ENCODE data around the gene ODC1. TPM values are rescaled to one million over a fixed set of nuclear protein-coding genes. Genes with fewer than 3 reads are reported as not detected.

Gene ODC1
- polyA plus RNA-seq, 1 donor (not counting 4 experiments of a cell fraction or from before 2014, with no cell fraction given), result 637 TPM

- no peaks in the 10 kb centered on the region for H3K79me2 ChIP-seq (ENCODE audit: control insufficient read depth, insufficient read depth, low read length)
- H3K4me3 ChIP-seq (ENCODE audit: control insufficient read depth in 2 of 3, extremely low read depth in 1 of 3, insufficient read depth in 2 of 3, low read depth in 1 of 3, low read length in 3 of 3), result no peak overlapping the region
- no peak for FAIRE-seq
- H3K36me3 ChIP-seq (ENCODE audit: control insufficient read depth in 2 of 2, extremely low read depth in 1 of 2, insufficient read depth in 2 of 2, low read length in 2 of 2), result peaks cover 4 to 9% of the 10 kb centered on the region in 2 experiments
- peaks cover 44% of the 10 kb centered on the region for H3K4me1 ChIP-seq (ENCODE audit: control insufficient read depth, extremely low read depth, insufficient read depth, low read length)
- dilution Hi-C loops (cut with MboI; ENCODE audit: extremely low pct_ligation_motif_present, low sequenced_read_pairs), result no loop called here
- no peak overlapping the region for H3K4me2 ChIP-seq (ENCODE audit: control insufficient read depth, extremely low read depth, insufficient read depth, low read depth, low read length)
- no peaks in the 10 kb centered on the region for H4K20me1 ChIP-seq (ENCODE audit: control insufficient read depth, extremely low read depth, insufficient read depth, low read length)
- no peak overlapping the region for H3K27ac ChIP-seq (ENCODE audit: control insufficient read depth, insufficient read depth, low read length)
- H2AFZ ChIP-seq (ENCODE audit: control insufficient read depth, low read length), result no peak overlapping the region
- TF ChIP-seq, protein P1, sequence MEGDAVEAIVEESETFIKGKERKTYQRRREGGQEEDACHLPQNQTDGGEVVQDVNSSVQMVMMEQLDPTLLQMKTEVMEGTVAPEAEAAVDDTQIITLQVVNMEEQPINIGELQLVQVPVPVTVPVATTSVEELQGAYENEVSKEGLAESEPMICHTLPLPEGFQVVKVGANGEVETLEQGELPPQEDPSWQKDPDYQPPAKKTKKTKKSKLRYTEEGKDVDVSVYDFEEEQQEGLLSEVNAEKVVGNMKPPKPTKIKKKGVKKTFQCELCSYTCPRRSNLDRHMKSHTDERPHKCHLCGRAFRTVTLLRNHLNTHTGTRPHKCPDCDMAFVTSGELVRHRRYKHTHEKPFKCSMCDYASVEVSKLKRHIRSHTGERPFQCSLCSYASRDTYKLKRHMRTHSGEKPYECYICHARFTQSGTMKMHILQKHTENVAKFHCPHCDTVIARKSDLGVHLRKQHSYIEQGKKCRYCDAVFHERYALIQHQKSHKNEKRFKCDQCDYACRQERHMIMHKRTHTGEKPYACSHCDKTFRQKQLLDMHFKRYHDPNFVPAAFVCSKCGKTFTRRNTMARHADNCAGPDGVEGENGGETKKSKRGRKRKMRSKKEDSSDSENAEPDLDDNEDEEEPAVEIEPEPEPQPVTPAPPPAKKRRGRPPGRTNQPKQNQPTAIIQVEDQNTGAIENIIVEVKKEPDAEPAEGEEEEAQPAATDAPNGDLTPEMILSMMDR (optimal IDR thresholded peaks at IDR 0.05 in 1 of 3, IDR thresholded peaks at IDR 0.05 in 1 of 3, conservative IDR thresholded peaks at IDR 0.05 in 1 of 3; ENCODE audit: extremely low read depth in 1 of 3, insufficient read depth in 2 of 3, low read length in 3 of 3), result no peak
- no peak for TF ChIP-seq EZH2 (IDR thresholded peaks at IDR 0.05; ENCODE audit: low read length)
- no peaks in the 10 kb centered on the region for H3K9me1 ChIP-seq (ENCODE audit: control insufficient read depth, extremely low read depth, insufficient read depth, low read length)
- H3K9me3 ChIP-seq (ENCODE audit: control insufficient read depth, low read depth, low read length), result no peaks in the 10 kb centered on the region
- H3K27me3 ChIP-seq (ENCODE audit: control insufficient read depth, extremely low read depth, insufficient read depth, low read length), result no peaks in the 10 kb centered on the region
- DNase-seq (ENCODE audit: low read depth, low spot score), result no peak
- H3K9ac ChIP-seq (ENCODE audit: control insufficient read depth, extremely low read depth, insufficient read depth, low read length), result no peak overlapping the region
Measured at GRCh38 chr2:10402653-10403215, 45.4 kb downstream of the ODC1 start.

DNA sequence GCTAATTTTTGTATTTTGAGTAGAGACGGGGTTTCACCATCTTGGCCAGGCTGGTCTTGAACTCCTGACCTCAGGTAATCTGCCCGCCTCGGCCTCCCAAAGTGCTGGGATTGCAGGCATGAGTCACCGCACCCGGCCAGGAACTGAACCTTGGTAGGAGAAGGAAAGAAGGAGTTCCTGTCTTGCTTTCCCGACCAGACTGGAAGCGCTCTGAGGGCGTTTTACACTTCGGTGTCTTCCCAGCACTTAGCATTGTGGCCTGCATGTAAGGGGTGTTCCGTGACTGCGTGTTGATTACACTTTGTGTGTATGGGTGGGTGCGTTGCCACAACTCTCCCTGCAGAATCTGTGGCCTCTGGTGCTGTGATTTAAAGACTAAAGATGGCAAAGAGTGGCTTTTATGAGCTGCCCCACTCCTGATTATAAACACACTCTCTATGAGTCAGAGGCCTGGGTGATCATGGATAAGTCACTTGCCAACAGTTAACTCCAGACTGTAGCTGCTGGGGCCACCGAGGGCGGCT lies 46.0 kb downstream of the ODC1 start:
- H3K4me3 ChIP-seq (ENCODE audit: control insufficient read depth in 2 of 3, extremely low read depth in 1 of 3, insufficient read depth in 2 of 3, low read depth in 1 of 3, low read length in 3 of 3), result no peak overlapping the region
- H3K9me1 ChIP-seq (ENCODE audit: control insufficient read depth, extremely low read depth, insufficient read depth, low read length), result no peaks in the 10 kb centered on the region
- H3K9ac ChIP-seq (ENCODE audit: control insufficient read depth, extremely low read depth, insufficient read depth, low read length), result no peak overlapping the region
- no peak overlapping the region for H2AFZ ChIP-seq (ENCODE audit: control insufficient read depth, low read length)
- H3K79me2 ChIP-seq (ENCODE audit: control insufficient read depth, insufficient read depth, low read length), result no peaks in the 10 kb centered on the region
- FAIRE-seq (no peak), DNase-seq (ENCODE audit: low read depth, low spot score) (no peak)
- H3K27me3 ChIP-seq (ENCODE audit: control insufficient read depth, extremely low read depth, insufficient read depth, low read length), result no peaks in the 10 kb centered on the region
- H3K27ac ChIP-seq (ENCODE audit: control insufficient read depth, insufficient read depth, low read length), result no peak overlapping the region
- TF ChIP-seq, protein P1 (optimal IDR thresholded peaks at IDR 0.05 in 1 of 3, IDR thresholded peaks at IDR 0.05 in 1 of 3, conservative IDR thresholded peaks at IDR 0.05 in 1 of 3; ENCODE audit: extremely low read depth in 1 of 3, insufficient read depth in 2 of 3, low read length in 3 of 3), result no peak
- TF ChIP-seq EZH2 (IDR thresholded peaks at IDR 0.05; ENCODE audit: low read length), result no peak
- no peaks in the 10 kb centered on the region for H4K20me1 ChIP-seq (ENCODE audit: control insufficient read depth, extremely low read depth, insufficient read depth, low read length)
- no peak overlapping the region for H3K4me2 ChIP-seq (ENCODE audit: control insufficient read depth, extremely low read depth, insufficient read depth, low read depth, low read length)
- H3K9me3 ChIP-seq (ENCODE audit: control insufficient read depth, low read depth, low read length), result no peaks in the 10 kb centered on the region
- dilution Hi-C loops (cut with MboI; ENCODE audit: extremely low pct_ligation_motif_present, low sequenced_read_pairs), result no loop called here
- H3K4me1 ChIP-seq (ENCODE audit: control insufficient read depth, extremely low read depth, insufficient read depth, low read length), result peaks cover 38% of the 10 kb centered on the region
- H3K36me3 ChIP-seq (ENCODE audit: control insufficient read depth in 2 of 2, extremely low read depth in 1 of 2, insufficient read depth in 2 of 2, low read length in 2 of 2), result peaks cover 4 to 9% of the 10 kb centered on the region in 2 experiments
